HG03108 (cell line): Measurements from ENCODE around the gene NPM1.

Source experiments
- ATAC-seq: cut with Tn5 transposase; IDR thresholded peaks from one replicate; pipeline ENCODE4 v1.9.1; 2021; ENCODE audit warnings: moderate library complexity; ENCODE audit not compliant: unreplicated experiment

NPM1 gene

DNA sequence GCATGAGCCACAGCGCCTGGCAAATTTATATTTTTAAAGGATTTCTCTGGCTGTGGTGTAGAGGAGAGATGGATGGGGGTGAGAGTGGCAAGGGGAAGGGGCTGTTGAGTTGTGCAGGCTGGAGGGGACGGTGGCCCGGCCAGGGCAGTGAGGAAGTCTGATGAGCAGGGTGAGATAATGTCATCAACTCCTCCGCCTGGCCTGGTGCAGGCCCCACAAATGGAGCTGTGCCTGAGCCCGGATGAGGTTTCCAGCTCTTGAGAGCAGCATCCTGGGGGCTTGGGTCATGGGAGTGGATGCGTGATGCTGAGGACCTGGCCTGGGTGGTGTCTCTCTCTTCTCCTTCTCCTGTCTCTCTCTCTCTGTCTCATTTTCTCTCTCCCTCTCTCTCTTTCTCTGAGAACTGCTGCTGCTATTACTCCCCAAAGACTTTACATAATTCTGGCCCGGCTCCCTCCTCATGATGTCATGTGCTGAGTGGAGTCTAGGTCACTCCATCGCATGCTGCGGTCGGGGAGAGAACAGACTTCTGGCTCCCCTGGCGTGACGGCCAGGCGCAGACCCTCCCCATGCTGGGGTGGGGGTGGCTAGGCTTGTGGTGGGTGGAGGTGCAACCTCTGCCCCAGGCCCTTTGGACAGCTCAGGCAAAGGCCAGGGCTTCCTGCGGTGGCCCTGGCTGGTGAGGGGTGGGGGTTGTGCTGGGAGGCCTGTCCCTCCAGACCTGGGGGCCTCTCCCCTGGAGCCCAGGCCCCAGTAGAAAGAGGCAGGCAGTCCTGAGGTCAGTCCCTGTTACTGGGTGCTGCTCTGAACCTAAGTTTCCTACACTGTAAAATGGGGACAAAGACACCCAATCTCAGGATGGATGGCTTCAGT lies 58.2 kb downstream of the NPM1 start:
- no peak for ATAC-seq

DNA sequence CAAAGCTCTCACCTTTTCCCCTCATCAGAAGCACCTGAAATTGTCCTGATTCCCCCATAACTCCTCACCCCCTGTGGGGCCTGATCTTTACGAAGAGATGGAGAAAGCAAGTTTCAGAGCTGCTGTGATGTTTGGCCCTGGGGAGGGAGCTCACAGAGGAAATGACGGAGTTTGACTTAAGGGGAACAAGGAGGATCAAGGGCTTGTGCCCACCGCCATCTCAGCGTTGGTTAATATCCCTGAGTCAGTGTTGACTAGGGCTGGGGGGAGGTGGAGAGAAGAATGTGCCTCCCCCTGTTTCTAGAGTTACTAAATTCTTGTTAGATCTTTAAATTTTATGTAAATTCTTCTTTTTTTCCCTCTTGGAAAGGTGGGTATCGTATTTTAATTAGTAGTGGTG lies 59.6 kb downstream of the NPM1 start:
- ATAC-seq, result no peak

DNA sequence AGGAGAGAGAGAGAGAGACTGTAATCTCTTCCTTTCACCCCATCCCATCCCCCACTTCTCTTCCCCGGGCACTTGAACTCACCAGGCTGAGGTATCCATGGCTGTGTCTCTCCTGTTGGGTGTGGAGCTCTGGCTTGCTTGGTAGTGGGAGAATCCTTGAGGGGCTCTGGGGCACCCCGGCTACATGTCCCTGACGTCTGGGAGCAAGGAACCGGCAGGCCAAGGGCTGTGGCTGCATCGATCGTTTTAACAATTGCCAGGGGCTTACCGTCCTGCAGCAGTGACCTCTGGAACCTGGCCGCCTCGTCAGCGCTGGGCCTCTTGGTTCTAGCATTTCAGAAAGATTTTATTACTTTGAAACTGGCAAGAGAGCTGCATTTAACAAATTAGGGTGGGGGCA lies 61.8 kb downstream of the NPM1 start:
- ATAC-seq, result no peak

DNA sequence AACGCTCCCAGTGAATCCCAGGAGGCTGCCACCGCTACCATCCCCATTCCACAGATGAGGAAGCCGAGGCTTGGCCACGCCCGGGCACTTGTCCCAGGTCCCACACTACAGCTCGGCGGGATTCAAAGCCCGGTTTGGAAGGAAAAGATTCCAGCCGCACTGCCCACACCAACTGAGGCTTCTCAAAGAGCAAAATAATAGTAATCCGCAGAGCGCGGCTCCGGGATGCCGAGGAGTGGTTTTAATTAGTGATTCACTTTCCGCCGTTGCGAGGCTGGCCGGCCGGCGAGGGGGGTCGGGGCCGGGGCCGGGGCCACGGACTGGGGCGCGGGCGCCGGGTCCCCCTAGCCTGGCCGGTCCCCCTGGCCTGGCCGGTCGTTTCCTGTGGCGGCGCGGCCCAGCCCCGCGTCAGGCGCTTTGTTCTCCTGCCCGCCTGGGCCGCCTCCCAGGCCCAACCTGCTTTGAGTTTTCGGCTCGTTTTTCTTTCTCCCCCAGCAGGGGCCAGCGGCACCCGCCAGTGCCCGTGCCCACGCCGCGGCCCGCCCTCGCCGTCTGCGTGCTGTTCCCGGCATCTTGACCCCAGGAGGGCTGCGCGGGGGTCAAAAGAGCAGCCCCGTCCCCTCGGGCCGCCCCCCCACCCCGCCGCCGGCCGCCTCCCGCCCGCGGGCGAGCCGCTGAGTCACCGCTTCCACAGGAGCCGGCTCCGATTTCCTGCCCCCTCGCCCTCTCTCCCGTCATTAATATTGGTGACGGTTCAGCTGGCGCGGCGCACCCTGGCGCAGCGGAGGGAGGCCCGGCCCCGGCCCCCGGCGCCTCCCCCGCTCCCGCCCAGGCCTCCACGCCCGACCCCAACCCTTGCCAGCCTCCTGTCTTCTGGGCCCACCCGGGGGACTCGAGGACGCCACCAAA lies 63.0 kb downstream of the NPM1 start:
- no peak for ATAC-seq

DNA sequence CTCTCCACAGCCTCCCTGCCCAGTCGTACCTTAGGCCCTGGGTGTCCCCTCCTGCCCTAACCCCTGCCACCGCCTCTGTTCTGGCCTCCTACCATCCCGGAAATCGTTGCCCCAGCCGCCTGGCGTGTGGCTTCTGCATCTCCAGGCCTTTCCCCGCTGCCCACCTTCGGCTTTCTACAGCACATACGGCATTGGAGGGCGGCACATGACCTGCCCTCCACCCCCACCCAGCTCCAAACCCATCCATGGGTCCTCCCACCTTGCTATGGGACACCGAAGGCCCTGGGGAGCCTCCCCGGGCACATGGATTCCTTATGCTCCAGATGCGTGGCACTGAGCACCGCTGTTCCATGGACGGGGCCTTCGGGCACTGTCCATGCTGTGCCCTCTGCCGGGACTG lies 63.8 kb downstream of the NPM1 start:
- no peak for ATAC-seq

DNA sequence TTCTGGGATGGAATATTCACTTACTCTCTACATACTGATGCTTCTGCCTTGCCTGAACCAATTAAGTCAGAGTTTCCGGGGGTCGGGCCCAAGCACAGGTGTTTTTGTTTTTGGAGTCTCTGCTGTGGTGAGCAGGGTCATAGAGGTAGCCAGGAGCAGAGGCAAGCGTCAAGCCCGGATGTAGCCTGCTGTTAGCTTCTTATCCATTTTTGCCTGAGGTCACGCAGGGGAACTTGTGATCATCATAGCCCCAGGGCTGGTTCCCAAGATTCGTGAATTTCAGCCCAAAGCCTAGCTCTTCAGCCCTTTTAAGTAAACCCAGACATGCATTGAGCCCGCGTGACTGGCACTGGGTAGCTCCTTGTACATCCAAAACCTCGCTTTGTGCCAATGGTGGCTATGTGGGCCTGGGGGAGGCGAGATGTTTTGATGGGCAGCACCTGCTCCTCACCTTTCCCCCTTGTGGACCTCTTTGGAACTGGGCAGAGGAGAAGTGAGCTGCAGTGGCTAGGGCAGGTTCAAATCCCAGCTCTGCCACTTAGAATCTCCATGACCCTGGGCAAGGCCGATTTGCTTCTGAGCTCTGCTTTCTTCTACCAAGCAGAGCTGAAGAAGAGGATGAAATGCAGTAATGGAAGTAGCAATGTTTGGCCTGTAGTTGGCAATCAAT lies 65.5 kb downstream of the NPM1 start:
- ATAC-seq, result no peak

DNA sequence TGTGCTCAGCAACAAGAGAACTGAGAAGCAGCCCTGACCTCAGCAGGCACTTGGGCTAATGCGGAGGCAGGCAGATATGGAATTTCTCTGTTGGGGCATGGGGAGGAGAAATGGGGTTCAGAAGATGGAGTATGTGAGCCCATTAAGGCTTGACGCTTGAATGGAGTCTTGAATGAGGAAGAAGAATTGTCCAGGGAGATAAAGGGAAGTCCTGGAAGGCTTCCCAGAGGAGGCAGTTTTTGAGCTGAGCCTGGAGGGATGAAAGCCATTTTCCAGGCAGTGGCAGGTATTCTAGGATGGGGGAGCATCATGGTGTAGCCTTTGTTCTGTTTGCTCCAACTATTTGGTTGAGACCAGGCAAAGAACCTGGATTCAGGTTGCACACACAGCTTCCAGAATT lies 66.3 kb downstream of the NPM1 start:
- no peak for ATAC-seq

DNA sequence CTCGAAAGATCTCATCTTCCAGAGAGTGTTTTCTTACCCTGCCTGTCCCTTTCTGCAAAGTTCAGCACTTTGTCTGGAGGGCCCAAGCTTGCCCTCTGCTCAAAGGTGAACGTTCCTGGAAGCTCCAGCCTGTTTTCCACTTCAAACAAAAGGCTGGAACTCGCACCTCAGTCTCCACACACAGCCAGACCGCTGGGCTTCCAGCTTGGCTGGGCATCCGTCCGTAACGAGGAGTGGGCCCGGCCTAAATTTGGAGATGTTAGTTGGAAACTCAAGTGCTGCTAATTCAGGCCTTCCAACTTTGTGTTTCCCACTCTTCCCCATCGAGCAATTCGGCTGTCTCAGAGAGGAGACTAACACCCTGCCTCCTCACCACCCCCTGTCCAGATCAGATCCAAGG lies 66.9 kb downstream of the NPM1 start:
- no peak for ATAC-seq

DNA sequence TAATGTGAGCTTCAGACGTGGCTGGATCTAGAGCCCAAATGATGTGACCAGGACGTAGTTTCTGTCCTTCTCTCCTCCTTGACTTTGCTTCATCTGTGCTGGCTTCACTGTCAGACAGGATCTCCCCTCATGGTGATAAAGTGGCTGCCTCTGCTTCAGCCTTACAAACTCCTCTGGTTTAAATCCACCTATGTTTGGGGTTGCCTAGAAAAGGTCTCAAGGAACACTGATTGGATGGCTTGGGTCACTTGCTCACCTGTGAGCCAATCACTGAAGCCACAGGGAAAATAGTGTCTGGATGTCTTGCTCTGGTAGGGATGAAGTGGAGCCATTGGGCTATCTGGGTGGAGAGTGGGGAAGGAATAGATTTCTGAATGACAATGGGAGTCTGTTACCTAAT lies 67.9 kb downstream of the NPM1 start:
- ATAC-seq, result no peak

DNA sequence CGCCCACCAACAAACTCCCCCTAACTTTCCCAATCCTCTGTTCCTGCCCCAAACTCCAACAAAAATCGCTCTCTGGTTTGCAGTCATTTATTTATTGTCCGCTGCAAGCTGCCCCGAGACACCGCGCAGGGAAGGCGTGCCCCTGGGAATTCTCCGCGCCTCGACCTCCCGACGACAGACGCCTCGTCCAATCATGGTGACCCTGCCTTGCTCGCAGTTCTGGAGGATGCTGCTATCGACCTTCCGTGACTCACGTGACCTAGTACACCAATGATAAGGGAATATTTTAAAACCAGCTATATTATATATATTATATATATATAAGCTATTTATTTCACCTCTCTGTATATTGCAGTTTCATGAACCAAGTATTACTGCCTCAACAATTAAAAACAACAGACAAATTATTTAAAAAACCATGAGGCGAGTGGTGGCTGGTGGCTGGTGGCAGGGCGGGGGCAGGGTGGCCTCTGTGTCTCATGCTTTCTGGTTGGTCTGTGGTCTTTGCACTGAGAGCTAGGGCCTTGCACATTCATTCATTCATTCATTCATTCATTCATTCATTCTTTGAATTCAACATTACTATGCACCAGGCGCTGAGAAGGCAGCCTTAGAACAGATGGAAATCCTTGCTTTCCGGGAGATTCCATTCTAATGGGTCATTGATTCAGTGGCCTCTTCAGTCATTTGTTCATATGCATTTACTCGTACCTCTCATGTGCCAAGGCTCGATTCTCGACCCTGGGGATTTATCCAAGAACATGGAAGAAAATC lies 69.7 kb downstream of the NPM1 start:
- ATAC-seq, result no peak

DNA sequence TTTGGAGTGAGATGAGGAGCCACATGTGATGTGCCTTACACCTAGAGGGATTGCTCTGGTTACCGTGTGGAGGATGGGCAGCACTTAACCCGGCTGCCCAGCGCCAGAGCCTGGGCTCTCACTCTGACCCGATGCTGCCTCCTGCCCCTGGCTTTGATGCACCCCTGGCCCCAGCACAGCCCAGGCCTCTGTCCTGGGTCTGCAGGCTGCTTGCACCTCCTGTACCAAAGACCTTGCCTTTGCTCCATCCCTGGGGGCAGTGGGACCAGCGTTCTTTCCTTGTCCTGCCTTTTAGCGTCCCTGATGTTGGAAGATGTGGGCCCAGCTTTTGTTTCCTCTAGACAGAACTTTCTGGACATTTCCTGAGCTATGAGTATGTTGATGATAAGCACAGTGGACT lies 72.2 kb downstream of the NPM1 start:
- no peak for ATAC-seq
